GM15510 (cell line): Measurements from ENCODE around the gene TELO2.

Source experiments
- POLR2A ChIP-seq: IDR thresholded peaks from 3 replicates; pipeline ENCODE4 v1.6.1; 2011; ENCODE audit warnings: borderline replicate concordance; ENCODE audit not compliant: insufficient read length; ENCODE audit errors: extremely low read depth

TELO2 gene

GRCh38 chr16:1487395-1488053, 5.6 kb upstream of the TELO2 start:
- TF ChIP-seq POLR2A, result no peak

- no peak for TF ChIP-seq POLR2A
Observed at GRCh38 chr16:1488054-1488601, 5.0 kb upstream of the TELO2 start.

- no peak for TF ChIP-seq POLR2A
Observed at GRCh38 chr16:1488619-1489018, 4.5 kb upstream of the TELO2 start, which contains the start of gene PTX4. PTX4 (minus strand) TSS chr16:1488944; CDS start chr16:1488909, 35 bp downstream.

- TF ChIP-seq POLR2A, result no peak
Observed at GRCh38 chr16:1489077-1489476, 4.1 kb upstream of the TELO2 start.

GRCh38 chr16:1491327-1491726, 1.8 kb upstream of the TELO2 start:
- TF ChIP-seq POLR2A, result no peak

- TF ChIP-seq POLR2A, result no peak
Observed at GRCh38 chr16:1492082-1492922, 858 bp upstream of the TELO2 start.

GRCh38 chr16:1493746-1494094, 560 bp downstream of the TELO2 start:
- TF ChIP-seq POLR2A, result no peak

- TF ChIP-seq POLR2A, result no peak
Observed at GRCh38 chr16:1494129-1494640, 1.0 kb downstream of the TELO2 start.

GRCh38 chr16:1494711-1495110, 1.6 kb downstream of the TELO2 start:
- no peak for TF ChIP-seq POLR2A

GRCh38 chr16:1495211-1495888, 2.2 kb downstream of the TELO2 start:
- TF ChIP-seq POLR2A, result no peak

GRCh38 chr16:1495889-1496262, 2.7 kb downstream of the TELO2 start:
- no peak for TF ChIP-seq POLR2A

- TF ChIP-seq POLR2A, result no peak
Observed at GRCh38 chr16:1496464-1496863, 3.3 kb downstream of the TELO2 start.

GRCh38 chr16:1497014-1497598, 3.9 kb downstream of the TELO2 start:
- TF ChIP-seq POLR2A, result no peak

- TF ChIP-seq POLR2A, result no peak
Observed at GRCh38 chr16:1498899-1499676, 5.9 kb downstream of the TELO2 start.

- no peak for TF ChIP-seq POLR2A
Observed at GRCh38 chr16:1499756-1500464, 6.8 kb downstream of the TELO2 start.
